Activated CD8-positive, alpha-beta T cell treated with anti-CD3 and anti-CD28 coated beads for 36 hours (primary cell): ENCODE data around the gene FCRLA. TPM values are rescaled to one million over a fixed set of nuclear protein-coding genes. Genes with fewer than 3 reads are reported as not detected.
A peak's percentile ranks its signal among the peaks of the same experiment; 100 is the strongest.
"Not testable (repeated sequence)": the region's sequence is repeated elsewhere in the genome, so short reads cannot be mapped to it uniquely, and the experiment has no call there.

Experiments used
- ATAC-seq: fragments of 200-7000 bp; cut with Tn5 transposase; one replicate; pipeline ENCODE4 v1.10.0; 2021; ENCODE audit warnings: mild to moderate bottlenecking, moderate library complexity
- CTCF ChIA-PET: fragments of 350-600 bp; sonication (Branson Sonifier 250); formaldehyde crosslinking; loops from one replicate; lab custom pipeline; 2021; ENCODE audit warnings: antibody characterized with exemption; lab: Charles Lee
- POLR2A ChIA-PET: fragments of 350-600 bp; sonication (Branson Sonifier 250); formaldehyde crosslinking; loops from one replicate; lab custom pipeline; 2021; ENCODE audit warnings: antibody characterized with exemption; lab: Charles Lee
- DNase-seq: peaks from one replicate; pipeline ENCODE4 v3.0.0-alpha.2; 2020
- H3K27ac Mint-ChIP-seq: one replicate; pipeline ENCODE4 v1.8.0; 2021; ENCODE audit warnings: mild to moderate bottlenecking, mixed read lengths
- H3K27me3 Mint-ChIP-seq: one replicate; pipeline ENCODE4 v1.8.0; 2021; ENCODE audit warnings: mixed read lengths
- H3K36me3 Mint-ChIP-seq: one replicate; pipeline ENCODE4 v1.8.0; 2021; ENCODE audit warnings: low read depth, mixed read lengths
- H3K4me1 Mint-ChIP-seq: one replicate; pipeline ENCODE4 v1.8.0; 2021; ENCODE audit warnings: low read depth, mixed read lengths
- H3K4me3 Mint-ChIP-seq: one replicate; pipeline ENCODE4 v1.8.0; 2021; ENCODE audit warnings: mild to moderate bottlenecking, moderate library complexity, mixed read lengths
- H3K9me3 Mint-ChIP-seq: one replicate; pipeline ENCODE4 v1.8.0; 2021; ENCODE audit warnings: mixed read lengths
- CTCF ChIP-seq: fragments of 200-600 bp; IDR thresholded peaks from one replicate; pipeline ENCODE4 v1.8.0; 2022; ENCODE audit warnings: antibody characterized with exemption, mild to moderate bottlenecking
- intact Hi-C: fragments of 100-400 bp; cut with micrococcal nuclease; formaldehyde crosslinking; loops from one replicate; pipeline ENCODE4 v1.10.0; 2022
- total RNA-seq, 2 experiments: library from RNA; stranded (reverse); gene quantifications; one replicate each; pipeline ENCODE4 v1.2.3, GENCODE V29; 2021

Gene FCRLA
- total RNA-seq, 2 experiments from 2014 or later: not detected

GRCh38 chr1:161723459-161724141 is 16.6 kb downstream of the FCRLA start:
- CTCF ChIA-PET: interaction anchor here (1.8 kb wide), 1 partner anchor 14 kb away, joined by 6 read pairs; no protein-coding TSS in a partner anchor

GRCh38 chr1:161725258-161725907 is 18.4 kb downstream of the FCRLA start:
- H3K36me3 Mint-ChIP-seq, intact Hi-C loops, DNase-seq, ATAC-seq, H3K9me3 Mint-ChIP-seq, H3K27ac Mint-ChIP-seq: not testable (repeated sequence)
- ChIA-PET CTCF (interaction anchor here (1.1 to 4.1 kb wide), 4 partner anchors 13 to 23 kb away, joined by 4 to 32 read pairs (median 9); partner anchors contain the start of gene FCRLA), POLR2A (interaction anchor here (1.1 to 1.6 kb wide), 2 partner anchors 9 to 41 kb away, joined by 4 to 6 read pairs; no protein-coding TSS in a partner anchor)
- peak; percentile 18 for TF ChIP-seq CTCF
- H3K4me1 Mint-ChIP-seq: peaks cover 41% of the 10 kb centered on the region
- H3K27me3 Mint-ChIP-seq: peaks cover 17% of the 10 kb centered on the region
- H3K4me3 Mint-ChIP-seq: peak overlapping the region; percentile 79

More at GRCh38 chr1:161723459-161724141, 16.6 kb downstream of the FCRLA start:
- H3K4me3 Mint-ChIP-seq: no peak overlapping the region
- ATAC-seq: no peak
- DNase-seq: no peak
- peaks cover 29% of the 10 kb centered on the region for H3K4me1 Mint-ChIP-seq
- H3K9me3 Mint-ChIP-seq: no peaks in the 10 kb centered on the region
- H3K27ac Mint-ChIP-seq: no peak overlapping the region
- TF ChIP-seq CTCF: no peak
- intact Hi-C loops: no loop called here
- H3K36me3 Mint-ChIP-seq: no peaks in the 10 kb centered on the region
- POLR2A ChIA-PET: no interaction called here
- H3K27me3 Mint-ChIP-seq: peaks cover 17% of the 10 kb centered on the region

- no peaks in the 10 kb centered on the region for H3K9me3 Mint-ChIP-seq
- ATAC-seq: peak; percentile 28
Measured at GRCh38 chr1:161725908-161726472, 19.0 kb downstream of the FCRLA start.

GRCh38 chr1:161726473-161727255 is 19.6 kb downstream of the FCRLA start:
- H3K27ac Mint-ChIP-seq: peak overlapping the region; percentile 48
- H3K9me3 Mint-ChIP-seq: no peaks in the 10 kb centered on the region
- peak overlapping the region; percentile 79 for H3K4me3 Mint-ChIP-seq
- peaks cover 51% of the 10 kb centered on the region for H3K4me1 Mint-ChIP-seq
- DNase-seq (peak; percentile 75), ATAC-seq (peak; percentile 56)
- no peaks in the 10 kb centered on the region for H3K36me3 Mint-ChIP-seq
- no peak for TF ChIP-seq CTCF
- H3K27me3 Mint-ChIP-seq: peaks cover 17% of the 10 kb centered on the region
- intact Hi-C loops: no loop called here
- POLR2A ChIA-PET: interaction anchor here (0.9 to 1.6 kb wide), 3 partner anchors 10 to 40 kb away, joined by 3 to 6 read pairs (median 4); no protein-coding TSS in a partner anchor
- CTCF ChIA-PET: interaction anchor here (1.0 to 4.1 kb wide), 7 partner anchors 12 to 242 kb away, joined by 3 to 32 read pairs (median 4); partner anchors contain the start of gene FCRLA

More at GRCh38 chr1:161725908-161726472, 19.0 kb downstream of the FCRLA start:
- intact Hi-C loops: no loop called here
- peaks cover 17% of the 10 kb centered on the region for H3K27me3 Mint-ChIP-seq
- H3K4me3 Mint-ChIP-seq: peak overlapping the region; percentile 79
- H3K4me1 Mint-ChIP-seq: peaks cover 47% of the 10 kb centered on the region
- POLR2A ChIA-PET: interaction anchor here (1.1 to 1.6 kb wide), 2 partner anchors 9 to 41 kb away, joined by 4 to 6 read pairs; no protein-coding TSS in a partner anchor
- peak; percentile 46 for DNase-seq
- H3K27ac Mint-ChIP-seq: peak overlapping the region; percentile 48
- peak; percentile 5 for TF ChIP-seq CTCF
- H3K36me3 Mint-ChIP-seq: no peaks in the 10 kb centered on the region
- CTCF ChIA-PET: interaction anchor here (1.0 to 4.1 kb wide), 7 partner anchors 12 to 241 kb away, joined by 3 to 32 read pairs (median 4); partner anchors contain the start of gene FCRLA
